Endothelial cell of umbilical vein (primary cell): ENCODE data around the gene WIF1. TPM values are rescaled to one million over a fixed set of nuclear protein-coding genes. Genes with fewer than 3 reads are reported as not detected.

Experiments used
- BruUV-seq: library from RNA; stranded (reverse); fragments of 400-500 nt; replicated peaks from 2 replicates; lab custom pipeline; 2021; lab: Mats Ljungman, UMichigan
- CTCF ChIA-PET: fragments of 300-600, 350-600 bp; sonication (Branson Sonifier 250); formaldehyde crosslinking; loops from one replicate; lab custom pipeline; 2021; ENCODE audit warnings: antibody characterized with exemption, inconsistent platforms; lab: Charles Lee
- POLR2A ChIA-PET: fragments of 300-600, 350-600 bp; sonication (Branson Sonifier 250); formaldehyde crosslinking; loops from one replicate; lab custom pipeline; 2021; ENCODE audit warnings: antibody characterized with exemption, inconsistent platforms; lab: Charles Lee
- DNase-seq: peaks from one replicate; pipeline ENCODE4 v3.0.0-alpha.2; 2011; ENCODE audit warnings: low read depth, low spot score
- FAIRE-seq: peaks from 2 replicates; lab custom pipeline; 2011; peaks lifted over from hg19 to GRCh38; lab: Jason Lieb, UNC
- H2AFZ ChIP-seq: 2 replicates; pipeline ENCODE4 v1.6.0; 2012; ENCODE audit warnings: low read depth, low read length, control low read depth, inconsistent platforms
- H3K27ac ChIP-seq: 2 replicates; pipeline ENCODE4 v1.5.1; 2011; ENCODE audit warnings: low read depth, mild to moderate bottlenecking, control low read depth, low read length, moderate library complexity; ENCODE audit not compliant: insufficient read depth
- H3K27me3 ChIP-seq, 2 experiments: 2 replicates each; pipeline versions ENCODE4 v1.6.0 to v1.6.1; 2011; ENCODE audit warnings: low read length in 2 of 2, mixed read lengths in 1 of 2; ENCODE audit not compliant: control insufficient read depth in 2 of 2, insufficient read depth in 2 of 2
- H3K36me3 ChIP-seq, 2 experiments: 2 replicates in 1 of 2; 3 replicates in 1 of 2; pipeline ENCODE4 v1.5.1; 2011; ENCODE audit warnings: low read length in 2 of 2, mild to moderate bottlenecking in 1 of 2, moderate library complexity in 1 of 2; ENCODE audit not compliant: control insufficient read depth in 2 of 2, insufficient read depth in 2 of 2; ENCODE audit errors: extremely low read depth in 1 of 2
- H3K4me1 ChIP-seq: 3 replicates; pipeline ENCODE4 v1.5.1; 2011; ENCODE audit warnings: mild to moderate bottlenecking, low read length; ENCODE audit not compliant: control insufficient read depth, insufficient read depth; ENCODE audit errors: extremely low read depth
- H3K4me2 ChIP-seq: 2 replicates; pipeline ENCODE4 v1.6.1; 2011; ENCODE audit warnings: low read length, control low read depth, mixed read lengths; ENCODE audit not compliant: insufficient read depth
- H3K4me3 ChIP-seq, 3 experiments: fragments of 200-600 bp in 1 of 3; sonication (generic), shearing (Covaris generic) in 1 of 3; replicated peaks in 1 of 3; 2 replicates each; pipeline ENCODE4 v1.5.1; 2011 to 2016; ENCODE audit warnings: control low read depth in 3 of 3, low read length in 3 of 3, mild to moderate bottlenecking in 2 of 3, inconsistent platforms in 1 of 3, low read depth in 1 of 3, moderate library complexity in 1 of 3; ENCODE audit not compliant: insufficient read depth in 1 of 3
- H3K79me2 ChIP-seq: 2 replicates; pipeline ENCODE4 v1.6.0; 2012; ENCODE audit warnings: low read length, inconsistent platforms; ENCODE audit not compliant: control insufficient read depth, insufficient read depth
- H3K9ac ChIP-seq: replicated peaks from 2 replicates; pipeline ENCODE3; 2011; ENCODE audit warnings: low read length, control low read depth; ENCODE audit not compliant: insufficient read depth; ENCODE audit errors: extremely low read depth
- H3K9me1 ChIP-seq: replicated peaks from 3 replicates; pipeline ENCODE4 v1.6.0; 2011; ENCODE audit warnings: mild to moderate bottlenecking, low read length; ENCODE audit not compliant: control insufficient read depth, insufficient read depth; ENCODE audit errors: extremely low read depth
- H3K9me3 ChIP-seq: replicated peaks from 2 replicates; pipeline ENCODE4 v1.5.1; 2012; ENCODE audit warnings: low read length, inconsistent platforms; ENCODE audit not compliant: control insufficient read depth, insufficient read depth
- H4K20me1 ChIP-seq: replicated peaks from 2 replicates; pipeline ENCODE3; 2011; ENCODE audit warnings: mild to moderate bottlenecking, low read length; ENCODE audit not compliant: control insufficient read depth, insufficient read depth; ENCODE audit errors: extremely low read depth
- CTCF ChIP-seq, 2 donors: IDR thresholded peaks; 1 replicate in 1 of 2; 2 replicates in 1 of 2; pipeline ENCODE4 v1.5.1; 2011; ENCODE audit warnings: low read length in 2 of 2, mild to moderate bottlenecking in 2 of 2, moderate library complexity in 2 of 2, control low read depth in 1 of 2, inconsistent platforms in 1 of 2, low read depth in 1 of 2; ENCODE audit not compliant: insufficient read depth in 1 of 2; ENCODE audit errors: extremely low read depth in 1 of 2
- EZH2 ChIP-seq: IDR thresholded peaks from 2 replicates; pipeline ENCODE4 v1.6.1; 2012; ENCODE audit warnings: borderline replicate concordance, low read depth, mild to moderate bottlenecking, moderate library complexity, low read length, inconsistent platforms; ENCODE audit not compliant: severe bottlenecking
- FOS ChIP-seq: IDR thresholded peaks from 2 replicates; pipeline ENCODE4 v1.6.1; 2011; ENCODE audit warnings: mild to moderate bottlenecking, low read length, moderate library complexity, borderline replicate concordance; ENCODE audit not compliant: insufficient read depth
- GATA2 ChIP-seq: IDR thresholded peaks from 2 replicates; pipeline ENCODE4 v1.7.0; 2011; ENCODE audit warnings: low read depth, mild to moderate bottlenecking, moderate library complexity, mixed read lengths, low read length; ENCODE audit not compliant: insufficient read length, insufficient read depth
- JUN ChIP-seq: IDR thresholded peaks from 2 replicates; pipeline ENCODE4 v1.6.1; 2011; ENCODE audit warnings: borderline replicate concordance, low read depth; ENCODE audit not compliant: insufficient read length, insufficient read depth
- MAX ChIP-seq: IDR thresholded peaks from 2 replicates; pipeline ENCODE4 v1.6.1; 2011; ENCODE audit not compliant: insufficient read depth, insufficient read length
- MYC ChIP-seq: IDR thresholded peaks from one replicate; pipeline ENCODE4 v1.6.1; 2011; ENCODE audit warnings: mild to moderate bottlenecking, low read depth, low read length
- POLR2A ChIP-seq: IDR thresholded peaks from 2 replicates; pipeline ENCODE4 v1.6.1; 2012; ENCODE audit warnings: low read depth, mild to moderate bottlenecking, control low read depth, low read length
- POLR2AphosphoS5 ChIP-seq: IDR thresholded peaks from 2 replicates; pipeline ENCODE4 v1.6.1; 2012; ENCODE audit warnings: low read depth, mild to moderate bottlenecking, control low read depth, low read length, moderate library complexity; ENCODE audit not compliant: insufficient read depth
- dilution Hi-C: fragments of 300-500 bp; cut with MboI; formaldehyde crosslinking; loops from one replicate; pipeline ENCODE4 v1.15.0; 2019; ENCODE audit warnings: low sequenced_read_pairs; ENCODE audit not compliant: extremely low pct_ligation_motif_present
- intact Hi-C: fragments of 100-400 bp; cut with micrococcal nuclease; formaldehyde crosslinking; loops from one replicate; pipeline ENCODE4 v1.10.0; 2022
- polyA plus RNA-seq, 4 experiments: library from polyadenylated mRNA; depleted of rRNA in 3 of 4; stranded (reverse) in 3 of 4; unstranded in 1 of 4; fragments of >200 nt; gene quantifications; 2 replicates each; pipeline versions ENCODE4 v1.2.1 to v1.2.3, GENCODE V29; 2011 to 2012; ENCODE audit warnings: missing spikeins in 1 of 4
- total RNA-seq: library from RNA; stranded (reverse); gene quantifications from 2 replicates; pipeline ENCODE4 v1.2.3, GENCODE V29; 2021

WIF1 gene
- total and polyA plus RNA-seq, 2 donors (not counting 3 experiments of a cell fraction or from before 2014, with no cell fraction given): not detected

DNA sequence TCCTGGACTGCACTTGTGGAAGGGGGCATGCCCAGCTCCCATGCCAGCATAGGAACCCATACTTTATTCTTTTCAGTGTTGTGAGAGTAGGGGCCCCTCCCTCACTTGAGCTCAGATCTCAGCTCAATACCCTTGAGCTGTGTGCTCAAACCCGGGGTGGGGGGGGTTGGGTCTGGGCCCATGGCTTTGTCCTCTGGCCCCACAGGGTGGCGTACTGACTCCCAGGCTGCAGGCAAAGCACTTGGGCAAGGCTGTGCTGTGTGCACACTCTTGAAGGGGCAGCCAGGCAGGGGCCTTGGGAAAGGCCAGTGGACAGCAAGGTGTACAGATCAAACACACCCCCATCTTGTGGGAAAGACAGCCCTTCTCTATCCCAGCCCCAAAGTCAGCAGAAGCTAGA is 81.8 kb downstream of the WIF1 start:
- H3K27ac ChIP-seq: no peak overlapping the region
- no TSS peak for BruUV-seq
- intact Hi-C loops (no loop called here), dilution Hi-C loops (no loop called here)
- no peak overlapping the region for H3K4me2 ChIP-seq
- CTCF ChIA-PET: no interaction called here
- H2AFZ ChIP-seq: no peak overlapping the region
- no peaks in the 10 kb centered on the region for H3K36me3 ChIP-seq
- H3K9me1 ChIP-seq: no peaks in the 10 kb centered on the region
- H3K4me1 ChIP-seq: no peaks in the 10 kb centered on the region
- H3K4me3 ChIP-seq: no peak overlapping the region
- H3K9me3 ChIP-seq: no peaks in the 10 kb centered on the region
- H4K20me1 ChIP-seq: no peaks in the 10 kb centered on the region
- FAIRE-seq: no peak
- H3K9ac ChIP-seq: no peak overlapping the region
- H3K79me2 ChIP-seq: no peaks in the 10 kb centered on the region
- no peak for DNase-seq
- POLR2A ChIA-PET: no interaction called here
- TF ChIP-seq CTCF (IDR thresholded peaks at IDR 0.05; ENCODE audit: extremely low read depth in 1 of 2, insufficient read depth in 1 of 2, low read depth in 1 of 2, low read length in 2 of 2) (no peak), FOS (no peak), MYC (no peak), MAX (no peak), GATA2 (no peak), POLR2A (no peak), POLR2AphosphoS5 (no peak), EZH2 (no peak), JUN (no peak)
- H3K27me3 ChIP-seq: peaks cover 5 to 6% of the 10 kb centered on the region in 2 experiments
